Measurements from ENCODE around the gene DTD2. TPM values are rescaled to one million over a fixed set of nuclear protein-coding genes. Genes with fewer than 3 reads are reported as not detected.

The DTD2 gene
- total RNA-seq, 1 donor: 10.0 TPM

GRCh38 chr14:31402764-31403439 is 54.4 kb downstream of the DTD2 start:
- Histone ChIP-seq H3K4me1 (ENCODE audit: insufficient read depth, low read length) (no peaks in the 10 kb centered on the region), H3K4me3 (ENCODE audit: low read length) (no peak overlapping the region), H3K9me3 (ENCODE audit: low read depth, low read length) (no peaks in the 10 kb centered on the region), H3K27me3 (ENCODE audit: insufficient read depth, low read length) (no peaks in the 10 kb centered on the region)

GRCh38 chr14:31401369-31401932 is 55.9 kb downstream of the DTD2 start:
- H3K4me3 ChIP-seq (ENCODE audit: low read length): no peak overlapping the region
- no peaks in the 10 kb centered on the region for H3K27me3 ChIP-seq (ENCODE audit: insufficient read depth, low read length)
- H3K9me3 ChIP-seq (ENCODE audit: low read depth, low read length): no peaks in the 10 kb centered on the region
- H3K4me1 ChIP-seq (ENCODE audit: insufficient read depth, low read length): no peaks in the 10 kb centered on the region

- Histone ChIP-seq H3K4me3 (ENCODE audit: low read length) (no peak overlapping the region), H3K27me3 (ENCODE audit: insufficient read depth, low read length) (no peaks in the 10 kb centered on the region), H3K9me3 (ENCODE audit: low read depth, low read length) (no peaks in the 10 kb centered on the region), H3K4me1 (ENCODE audit: insufficient read depth, low read length) (no peaks in the 10 kb centered on the region)
These were observed 57.2 kb downstream of the DTD2 start for GRCh38 chr14:31400031-31400638.

Other genes with a start within 250 kb of the DTD2 start
- 236 TPM for gene HECTD1, start 249.7 kb downstream of the DTD2 start, total RNA-seq
- 4.1 TPM for gene HEATR5A, start 37.0 kb downstream of the DTD2 start, total RNA-seq
- not detected for gene GPR33, start 30.5 kb upstream of the DTD2 start, total RNA-seq
- 5.7 TPM for gene NUBPL, start 103.9 kb upstream of the DTD2 start, total RNA-seq

Measured in mononuclear cell (primary cell).